Chondrocyte (in vitro differentiated cells): ENCODE results near the gene LRRC75B. TPM values are rescaled to one million over a fixed set of nuclear protein-coding genes. Genes with fewer than 3 reads are reported as not detected.

ENCODE experiments used
- DNase-seq: peaks from one replicate; pipeline ENCODE4 v3.0.0; 2021; ENCODE audit warnings: mixed read lengths, low spot score
- H3K27ac Mint-ChIP-seq: one replicate; pipeline ENCODE4 v1.8.0; 2021; ENCODE audit warnings: mild to moderate bottlenecking, moderate library complexity, mixed read lengths; ENCODE audit not compliant: unreplicated experiment
- H3K27me3 Mint-ChIP-seq: 2 replicates; pipeline ENCODE4 v1.8.0; 2021; ENCODE audit warnings: low read depth, mixed read lengths
- H3K36me3 Mint-ChIP-seq: 2 replicates; pipeline ENCODE4 v1.8.0; 2021; ENCODE audit warnings: low read depth, mixed read lengths
- H3K4me1 Mint-ChIP-seq: 2 replicates; pipeline ENCODE4 v1.8.0; 2021; ENCODE audit warnings: low read depth, mild to moderate bottlenecking, mixed read lengths
- H3K4me3 Mint-ChIP-seq: one replicate; pipeline ENCODE4 v1.8.0; 2021; ENCODE audit warnings: mild to moderate bottlenecking, moderate library complexity, mixed read lengths; ENCODE audit not compliant: unreplicated experiment
- H3K9me3 Mint-ChIP-seq: 2 replicates; pipeline ENCODE4 v1.8.0; 2021; ENCODE audit warnings: low read depth, mixed read lengths
- total RNA-seq: library from RNA; stranded (reverse); gene quantifications from 3 replicates; pipeline ENCODE4 v1.2.1, GENCODE V29; 2021
- TF ChIP-seq, protein P1 (sequence below): fragments of 200-600 bp; sonication (generic); IDR thresholded peaks from 2 replicates; pipeline ENCODE4 v1.5.0; 2021; ENCODE audit warnings: antibody characterized with exemption, mild to moderate bottlenecking, moderate library complexity

LRRC75B gene
- total RNA-seq, 1 donor from 2014 or later: 8.6 TPM

DNA sequence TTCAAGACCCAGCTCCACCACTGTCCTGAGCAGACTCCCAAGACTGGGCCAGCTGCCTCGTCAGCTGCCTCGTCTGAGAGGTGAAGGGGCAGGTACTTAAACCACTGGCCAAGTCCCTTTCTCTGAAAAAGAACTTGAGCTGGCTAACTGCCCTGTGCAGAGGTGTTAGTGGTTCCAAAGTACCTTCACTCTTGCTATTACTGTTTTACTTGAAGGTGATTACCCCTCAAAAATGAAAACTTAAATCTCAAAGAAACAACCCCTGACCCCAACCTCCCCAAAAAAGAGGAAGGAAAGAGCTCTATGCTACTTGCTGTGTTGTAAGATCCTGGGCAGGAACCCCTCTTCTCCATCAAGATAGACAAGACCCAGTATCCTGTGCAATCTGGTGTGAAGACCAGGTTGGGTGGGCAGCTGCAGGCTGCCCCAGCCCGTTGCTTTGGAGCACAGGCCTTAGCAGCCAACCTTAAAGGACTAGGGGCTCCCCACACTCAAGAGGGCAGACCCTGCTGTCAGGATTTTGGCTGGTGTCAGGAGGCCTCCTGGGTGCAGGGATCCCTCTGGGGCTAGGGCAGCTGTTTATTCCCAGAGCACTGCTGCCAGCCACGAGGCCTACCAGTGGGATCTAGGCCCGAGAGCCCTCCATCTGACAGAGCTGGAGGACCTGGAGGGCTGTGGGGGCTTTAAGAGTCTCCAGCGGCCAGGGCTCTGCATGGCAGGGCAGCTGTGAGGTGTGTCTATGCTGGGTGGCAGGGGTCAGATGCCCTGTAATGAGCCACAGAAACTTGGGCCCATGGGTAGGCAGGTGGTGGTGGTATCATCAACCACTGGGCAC lies 51.0 kb downstream of the LRRC75B start:
- Mint-ChIP-seq H3K36me3 (peaks cover 15% of the 10 kb centered on the region), H3K27me3 (no peaks in the 10 kb centered on the region), H3K27ac (no peak overlapping the region), H3K4me1 (peaks cover 20% of the 10 kb centered on the region), H3K9me3 (no peaks in the 10 kb centered on the region), H3K4me3 (no peak overlapping the region)
- TF ChIP-seq, protein P1, sequence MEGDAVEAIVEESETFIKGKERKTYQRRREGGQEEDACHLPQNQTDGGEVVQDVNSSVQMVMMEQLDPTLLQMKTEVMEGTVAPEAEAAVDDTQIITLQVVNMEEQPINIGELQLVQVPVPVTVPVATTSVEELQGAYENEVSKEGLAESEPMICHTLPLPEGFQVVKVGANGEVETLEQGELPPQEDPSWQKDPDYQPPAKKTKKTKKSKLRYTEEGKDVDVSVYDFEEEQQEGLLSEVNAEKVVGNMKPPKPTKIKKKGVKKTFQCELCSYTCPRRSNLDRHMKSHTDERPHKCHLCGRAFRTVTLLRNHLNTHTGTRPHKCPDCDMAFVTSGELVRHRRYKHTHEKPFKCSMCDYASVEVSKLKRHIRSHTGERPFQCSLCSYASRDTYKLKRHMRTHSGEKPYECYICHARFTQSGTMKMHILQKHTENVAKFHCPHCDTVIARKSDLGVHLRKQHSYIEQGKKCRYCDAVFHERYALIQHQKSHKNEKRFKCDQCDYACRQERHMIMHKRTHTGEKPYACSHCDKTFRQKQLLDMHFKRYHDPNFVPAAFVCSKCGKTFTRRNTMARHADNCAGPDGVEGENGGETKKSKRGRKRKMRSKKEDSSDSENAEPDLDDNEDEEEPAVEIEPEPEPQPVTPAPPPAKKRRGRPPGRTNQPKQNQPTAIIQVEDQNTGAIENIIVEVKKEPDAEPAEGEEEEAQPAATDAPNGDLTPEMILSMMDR: no peak
- DNase-seq: no peak

DNA sequence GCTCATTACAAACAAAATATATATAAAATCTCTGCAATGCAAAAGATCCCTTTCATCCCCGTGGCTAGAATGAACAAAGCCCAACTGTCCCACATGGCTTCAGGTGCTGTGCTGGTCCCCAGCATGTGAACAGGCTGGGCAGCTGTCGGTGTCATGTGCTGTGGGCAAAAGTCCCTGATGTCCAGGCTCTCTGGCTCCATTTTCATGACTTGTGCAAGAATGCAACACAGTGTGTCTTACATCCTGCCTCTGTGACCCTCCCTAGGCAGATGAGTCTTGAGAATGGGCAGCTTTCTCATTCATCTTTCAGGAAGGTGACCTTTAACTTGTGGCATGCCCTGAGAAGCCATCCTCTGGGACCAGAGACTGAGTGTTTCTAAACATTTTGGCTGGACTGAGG lies 52.4 kb downstream of the LRRC75B start:
- H3K36me3 Mint-ChIP-seq: peaks cover 9% of the 10 kb centered on the region
- H3K27me3 Mint-ChIP-seq: no peaks in the 10 kb centered on the region
- DNase-seq: no peak
- H3K4me3 Mint-ChIP-seq: no peak overlapping the region
- no peak overlapping the region for H3K27ac Mint-ChIP-seq
- H3K4me1 Mint-ChIP-seq: peaks cover 9% of the 10 kb centered on the region
- TF ChIP-seq, protein P1: no peak
- H3K9me3 Mint-ChIP-seq: no peaks in the 10 kb centered on the region

DNA sequence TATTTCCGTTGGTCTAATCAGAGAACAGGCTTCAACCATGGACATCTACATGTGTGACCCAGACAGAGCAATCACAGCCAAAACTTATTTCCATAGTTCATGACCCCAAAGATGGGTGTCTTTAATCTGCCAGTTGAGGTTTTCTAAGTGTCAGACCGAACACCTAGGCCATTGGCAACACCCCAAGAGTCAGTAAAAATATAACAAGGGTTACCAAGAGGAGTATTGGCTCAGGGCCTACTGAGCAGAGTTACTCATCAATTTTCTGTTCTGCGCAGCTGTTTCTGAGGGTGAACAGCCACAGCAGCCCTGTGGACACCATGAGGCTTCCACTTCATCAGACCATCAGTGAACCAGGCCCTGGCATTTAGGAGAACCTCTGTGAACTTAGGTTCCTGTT lies 56.8 kb downstream of the LRRC75B start:
- DNase-seq: no peak
- peaks cover 4% of the 10 kb centered on the region for H3K36me3 Mint-ChIP-seq
- H3K27ac Mint-ChIP-seq: no peak overlapping the region
- H3K4me3 Mint-ChIP-seq: no peak overlapping the region
- no peaks in the 10 kb centered on the region for H3K27me3 Mint-ChIP-seq
- no peaks in the 10 kb centered on the region for H3K9me3 Mint-ChIP-seq
- no peaks in the 10 kb centered on the region for H3K4me1 Mint-ChIP-seq
- TF ChIP-seq, protein P1: no peak

Other genes with a start within 250 kb of the LRRC75B start
- gene ADORA2A, start 165.5 kb downstream of the LRRC75B start, total RNA-seq: 2.3 to 3.6 TPM (median 2.4 TPM) in 3 replicates
- gene UPB1, start 97.7 kb downstream of the LRRC75B start, total RNA-seq: 0.15 to 0.31 TPM (median 0.18 TPM) in 3 replicates
- gene GUCD1, start 37.9 kb downstream of the LRRC75B start, total RNA-seq: 77.3 to 84.7 TPM (median 77.9 TPM) in 3 replicates
- gene SNRPD3, start 37.1 kb downstream of the LRRC75B start, total RNA-seq: 59.3 to 84.8 TPM (median 63.9 TPM) in 3 replicates
- 1.4 to 1.8 TPM (median 1.5 TPM) in 3 replicates for gene GGT1, start 10.1 kb upstream of the LRRC75B start, total RNA-seq
- not detected in 3 replicates for gene PIWIL3, start 181.6 kb upstream of the LRRC75B start, total RNA-seq
- 0.05 TPM in 1 of 3 replicates, not detected in the others for gene SGSM1, start 213.1 kb upstream of the LRRC75B start, total RNA-seq